Esophagus squamous epithelium (tissue), 5 donors: ENCODE measurements around the gene SYT3. TPM values are rescaled to one million over a fixed set of nuclear protein-coding genes. Genes with fewer than 3 reads are reported as not detected.

Experiments
- DNase-seq: peaks from one replicate; lab custom pipeline; 2025; lab: John Stamatoyannopoulos, UW
- H3K27ac ChIP-seq, 4 donors: fragments of 200-600 bp; sonication (generic); one replicate each; pipeline ENCODE4 v1.5.1; 2016 to 2019; ENCODE audit warnings: mild to moderate bottlenecking in 1 of 4
- H3K27me3 ChIP-seq, 4 donors: fragments of 200-600 bp; sonication (generic); 1 replicate in 3 of 4; 2 replicates in 1 of 4; pipeline versions ENCODE4 v1.5.1 to v1.6.0; 2017 to 2021; ENCODE audit warnings: antibody characterized with exemption in 1 of 4
- H3K36me3 ChIP-seq, 3 donors: fragments of 200-600 bp; sonication (generic); one replicate each; pipeline ENCODE4 v1.5.1; 2016 to 2019
- H3K4me1 ChIP-seq, 3 donors: fragments of 200-600 bp; sonication (generic); one replicate each; pipeline ENCODE4 v1.5.1; 2017 to 2019
- H3K4me3 ChIP-seq, 4 donors: fragments of 200-600 bp; sonication (generic); 1 replicate in 3 of 4; 2 replicates in 1 of 4; pipeline ENCODE4 v1.5.1; 2016 to 2019; ENCODE audit warnings: mild to moderate bottlenecking in 2 of 4, moderate library complexity in 1 of 4
- H3K9me3 ChIP-seq, 3 donors: fragments of 200-600 bp; sonication (generic); one replicate each; pipeline ENCODE4 v1.5.1; 2016 to 2019
- POLR2A ChIP-seq, 4 donors: fragments of 450-650 bp; IDR thresholded peaks; one replicate each; pipeline ENCODE4 v1.6.1; 2017; ENCODE audit warnings: antibody characterized with exemption in 4 of 4, mild to moderate bottlenecking in 4 of 4, moderate library complexity in 3 of 4
- WGBS, 2 donors: methylation state at CpG; one replicate each; pipeline ENCODE4 v1.1.5; 2018; 5-methylcytosine and 5-hydroxymethylcytosine counted together
- intact Hi-C: fragments of 100-400 bp; cut with DNase I; formaldehyde crosslinking; loops from one replicate; pipeline ENCODE4 v1.15.0; 2022
- total RNA-seq, 4 donors: library from RNA; depleted of rRNA; stranded (reverse); fragments of >200 nt; gene quantifications; one replicate each; pipeline ENCODE4 v1.1.0, GENCODE V29; 2016
- TF ChIP-seq, protein P1 (sequence below), 6 experiments: fragments of 450-650 bp in 4 of 6; fragments of 200-600 bp in 2 of 6; sonication (generic) in 2 of 6; IDR thresholded peaks; one replicate each; pipeline ENCODE4 v1.5.1; 2016 to 2019; ENCODE audit warnings: antibody characterized with exemption in 6 of 6, mild to moderate bottlenecking in 4 of 6, moderate library complexity in 4 of 6
- donor health status: DM: yes; HTN: yes; CAD: no.

SYT3 gene
- total RNA-seq, 4 donors from 2014 or later = 0.53 to 2.2 TPM; not detected in 2

- Histone ChIP-seq H3K4me1 (peaks cover 0 to 5% (median 0%) of the 10 kb centered on the region in 3 donors), H3K27ac (no peak overlapping the region), H3K27me3 (peaks cover 0 to 77% (median 0%) of the 10 kb centered on the region in 4 donors), H3K4me3 (no peak overlapping the region), H3K36me3 (no peaks in the 10 kb centered on the region), H3K9me3 (no peaks in the 10 kb centered on the region)
- TF ChIP-seq POLR2A (IDR thresholded peaks at IDR 0.05) = no peak
- TF ChIP-seq, protein P1, sequence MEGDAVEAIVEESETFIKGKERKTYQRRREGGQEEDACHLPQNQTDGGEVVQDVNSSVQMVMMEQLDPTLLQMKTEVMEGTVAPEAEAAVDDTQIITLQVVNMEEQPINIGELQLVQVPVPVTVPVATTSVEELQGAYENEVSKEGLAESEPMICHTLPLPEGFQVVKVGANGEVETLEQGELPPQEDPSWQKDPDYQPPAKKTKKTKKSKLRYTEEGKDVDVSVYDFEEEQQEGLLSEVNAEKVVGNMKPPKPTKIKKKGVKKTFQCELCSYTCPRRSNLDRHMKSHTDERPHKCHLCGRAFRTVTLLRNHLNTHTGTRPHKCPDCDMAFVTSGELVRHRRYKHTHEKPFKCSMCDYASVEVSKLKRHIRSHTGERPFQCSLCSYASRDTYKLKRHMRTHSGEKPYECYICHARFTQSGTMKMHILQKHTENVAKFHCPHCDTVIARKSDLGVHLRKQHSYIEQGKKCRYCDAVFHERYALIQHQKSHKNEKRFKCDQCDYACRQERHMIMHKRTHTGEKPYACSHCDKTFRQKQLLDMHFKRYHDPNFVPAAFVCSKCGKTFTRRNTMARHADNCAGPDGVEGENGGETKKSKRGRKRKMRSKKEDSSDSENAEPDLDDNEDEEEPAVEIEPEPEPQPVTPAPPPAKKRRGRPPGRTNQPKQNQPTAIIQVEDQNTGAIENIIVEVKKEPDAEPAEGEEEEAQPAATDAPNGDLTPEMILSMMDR (IDR thresholded peaks at IDR 0.05) = no peak
- DNase-seq = no peak
- 30 to 52% methylated on average over 3 of the region's 3 CpGs for WGBS, 2 donors
- intact Hi-C loops = no loop called here
Measured at GRCh38 chr19:50678323-50678722, 38.6 kb upstream of the SYT3 start.

DNA sequence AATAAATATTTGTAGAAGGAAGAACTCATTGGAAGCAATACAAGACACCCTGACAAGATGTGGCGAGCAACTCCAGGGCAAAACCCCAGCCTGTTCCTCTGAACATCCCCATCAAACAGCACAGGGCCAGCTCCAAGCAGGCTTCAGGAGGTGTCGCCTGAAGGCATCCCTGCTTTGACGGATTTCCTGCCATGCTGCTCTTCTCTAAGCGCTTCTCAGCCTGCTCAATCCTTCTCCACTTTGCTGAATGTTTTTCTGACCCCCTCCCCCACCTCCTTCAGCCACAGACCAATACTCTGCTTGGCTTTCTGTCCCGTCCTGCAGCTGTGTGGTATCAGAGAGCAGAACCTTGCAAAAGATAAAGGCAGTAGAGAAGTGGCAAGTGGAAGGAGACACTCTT lies 38.0 kb upstream of the SYT3 start:
- Histone ChIP-seq H3K36me3 (no peaks in the 10 kb centered on the region), H3K4me3 (no peak overlapping the region), H3K4me1 (peaks cover 0 to 5% (median 0%) of the 10 kb centered on the region in 3 donors), H3K9me3 (no peaks in the 10 kb centered on the region), H3K27ac (no peak overlapping the region), H3K27me3 (peaks cover 0 to 78% (median 0%) of the 10 kb centered on the region in 4 donors)
- DNase-seq = no peak
- intact Hi-C loops = no loop called here
- 41 to 56% methylated on average over 4 to 5 of the region's 5 CpGs for WGBS, 2 donors
- TF ChIP-seq POLR2A (IDR thresholded peaks at IDR 0.05) = no peak
- TF ChIP-seq, protein P1 (IDR thresholded peaks at IDR 0.05) = no peak

GRCh38 chr19:50676625-50677197 lies 37.0 kb upstream of the SYT3 start:
- Histone ChIP-seq H3K4me1 (peaks cover 0 to 5% (median 0%) of the 10 kb centered on the region in 3 donors), H3K36me3 (no peaks in the 10 kb centered on the region), H3K27me3 (peaks cover 0 to 80% (median 0%) of the 10 kb centered on the region in 4 donors), H3K4me3 (no peak overlapping the region), H3K27ac (no peak overlapping the region), H3K9me3 (no peaks in the 10 kb centered on the region)
- DNase-seq = no peak
- TF ChIP-seq, protein P1 (IDR thresholded peaks at IDR 0.05) = no peak
- no peak for TF ChIP-seq POLR2A (IDR thresholded peaks at IDR 0.05)
- intact Hi-C loops = no loop called here
- 43% methylated on average over 1 of the region's 1 CpG; no CpG with 5 or more reads in 1 of the 2 donors for WGBS, 2 donors

- H3K4me3 ChIP-seq = no peak overlapping the region
- WGBS, 2 donors = 21 to 25% methylated on average over 10 to 14 of the region's 15 CpGs
- no peaks in the 10 kb centered on the region for H3K36me3 ChIP-seq
- peaks cover 0 to 5% (median 4%) of the 10 kb centered on the region in 3 donors for H3K4me1 ChIP-seq
- no peak overlapping the region for H3K27ac ChIP-seq
- intact Hi-C loops = no loop called here
- H3K9me3 ChIP-seq = no peaks in the 10 kb centered on the region
- no peak for DNase-seq
- TF ChIP-seq POLR2A (IDR thresholded peaks at IDR 0.05) = no peak
- TF ChIP-seq, protein P1 (IDR thresholded peaks at IDR 0.05) = no peak
- H3K27me3 ChIP-seq = peaks cover 0 to 90% (median 7%) of the 10 kb centered on the region in 4 donors
Measured at GRCh38 chr19:50673118-50673517, 33.4 kb upstream of the SYT3 start.

GRCh38 chr19:50670102-50670380 lies 30.4 kb upstream of the SYT3 start:
- intact Hi-C loops = no loop called here
- Histone ChIP-seq H3K27me3 (peaks cover 17 to 97% (median 29%) of the 10 kb centered on the region in 4 donors), H3K27ac (no peak overlapping the region), H3K4me1 (peaks cover 0 to 27% (median 14%) of the 10 kb centered on the region in 3 donors), H3K4me3 (no peak overlapping the region), H3K9me3 (no peaks in the 10 kb centered on the region), H3K36me3 (no peaks in the 10 kb centered on the region)
- TF ChIP-seq, protein P1 (IDR thresholded peaks at IDR 0.05) = no peak
- TF ChIP-seq POLR2A (IDR thresholded peaks at IDR 0.05) = no peak
- WGBS, 2 donors = 13 to 20% methylated on average over 5 of the region's 5 CpGs
- no peak for DNase-seq
